Lung (tissue), 12 donors: Measurements from ENCODE around the gene TMPRSS2. TPM values are rescaled to one million over a fixed set of nuclear protein-coding genes. Genes with fewer than 3 reads are reported as not detected.

Experiments
- ATAC-seq: fragments of 200-7000 bp; cut with Tn5 transposase; one replicate; pipeline ENCODE4 v1.9.1; 2020; ENCODE audit warnings: moderate number of reproducible peaks; ENCODE audit not compliant: insufficient read depth, low FRiP score
- DNase-seq, 3 donors: peaks; one replicate each; pipeline ENCODE4 v3.0.0-alpha.2; 2013 to 2017
- H3K27ac ChIP-seq, 2 donors: one replicate each; pipeline ENCODE4 v1.5.1; 2013; ENCODE audit warnings: mild to moderate bottlenecking in 2 of 2, moderate library complexity in 2 of 2, control low read depth in 1 of 2, inconsistent platforms in 1 of 2, low read depth in 1 of 2, low read length in 1 of 2
- H3K27me3 ChIP-seq, 3 donors: one replicate each; pipeline ENCODE4 v1.5.1; 2013; ENCODE audit warnings: low read length in 2 of 3; ENCODE audit not compliant: control insufficient read depth in 3 of 3, insufficient read depth in 3 of 3
- H3K36me3 ChIP-seq, 4 donors: one replicate each; pipeline ENCODE4 v1.5.1; 2013; ENCODE audit warnings: low read length in 4 of 4, mild to moderate bottlenecking in 1 of 4, moderate library complexity in 1 of 4; ENCODE audit not compliant: control insufficient read depth in 4 of 4, insufficient read depth in 4 of 4
- H3K4me1 ChIP-seq, 5 donors: one replicate each; pipeline ENCODE4 v1.5.1; 2013; ENCODE audit warnings: low read length in 5 of 5, mild to moderate bottlenecking in 2 of 5, moderate library complexity in 1 of 5; ENCODE audit not compliant: control insufficient read depth in 5 of 5, insufficient read depth in 5 of 5
- H3K4me3 ChIP-seq: one replicate; pipeline ENCODE4 v1.5.1; 2013; ENCODE audit warnings: mild to moderate bottlenecking, control low read depth, moderate library complexity
- H3K9ac ChIP-seq, 2 donors: one replicate each; pipeline ENCODE4 v1.5.1; 2013; ENCODE audit warnings: low read length in 2 of 2, control low read depth in 1 of 2; ENCODE audit not compliant: insufficient read depth in 1 of 2
- H3K9me3 ChIP-seq, 4 donors: one replicate each; pipeline ENCODE4 v1.5.1; 2013; ENCODE audit warnings: low read length in 3 of 4, mild to moderate bottlenecking in 1 of 4, moderate library complexity in 1 of 4; ENCODE audit not compliant: control insufficient read depth in 4 of 4, insufficient read depth in 3 of 4
- WGBS, 2 donors: extraction: QIAGEN DNeasy Blood & Tissue Kit; methylation state at CpG; one replicate each; pipeline ENCODE4 v1.1.7; 2013; 5-methylcytosine and 5-hydroxymethylcytosine counted together
- polyA plus RNA-seq, 2 donors: library from polyadenylated mRNA; stranded (reverse); fragments of 200-250 nt; gene quantifications; one replicate each; pipeline ENCODE4 v1.2.1, GENCODE V29; 2013
- total RNA-seq, 2 donors: library from RNA; depleted of rRNA in 1 of 2; stranded (reverse); fragments of >200 nt in 1 of 2; gene quantifications; one replicate each; pipeline ENCODE4 v1.2.1, GENCODE V29; 2014 to 2021
- TF ChIP-seq, protein P1 (sequence below): IDR thresholded peaks from 2 replicates; pipeline ENCODE4 v1.5.1; 2012; ENCODE audit warnings: mild to moderate bottlenecking; ENCODE audit errors: control extremely low read depth, extremely low read depth
- donor health status: control.
- donor health status: control.
- donor health status: Bipolar disorder and iron deficiency.
- donor health status: healthy.
- donor health status: DM: yes; HTN: yes; CAD: no.

Gene TMPRSS2
- total and polyA plus RNA-seq, 4 donors: 46.2 to 130 (median 72.2) TPM

DNA sequence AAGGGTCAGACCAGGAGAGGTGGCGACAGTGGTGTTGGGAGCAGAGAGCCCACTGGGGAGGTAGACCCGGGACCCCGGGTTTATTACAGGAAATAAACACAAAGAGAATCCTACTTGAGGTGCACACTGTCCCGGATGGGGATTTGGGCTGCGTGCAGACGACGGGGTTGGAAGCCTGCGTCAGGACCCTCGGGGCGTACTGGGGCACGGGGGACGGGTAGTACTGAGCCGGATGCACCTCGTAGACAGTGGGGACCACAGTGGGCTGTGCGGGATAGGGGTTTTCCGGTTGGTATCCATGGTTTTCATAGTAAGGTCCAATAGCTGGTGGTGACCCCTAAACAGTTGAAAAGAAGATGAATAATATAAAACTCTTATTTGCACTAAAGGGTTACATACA is 13.7 kb downstream of the TMPRSS2 start:
- Histone ChIP-seq H3K4me1 (peaks cover 0 to 9% (median 0%) of the 10 kb centered on the region in 5 donors), H3K9ac (no peak overlapping the region), H3K36me3 (peaks cover 0 to 8% (median 0%) of the 10 kb centered on the region in 4 donors), H3K4me3 (no peak overlapping the region), H3K9me3 (no peaks in the 10 kb centered on the region), H3K27me3 (no peaks in the 10 kb centered on the region), H3K27ac (no peak overlapping the region)
- WGBS, 2 donors: 94 to 95% methylated on average over 16 of the region's 16 CpGs
- ATAC-seq: no peak
- DNase-seq: no peak
- TF ChIP-seq, protein P1, sequence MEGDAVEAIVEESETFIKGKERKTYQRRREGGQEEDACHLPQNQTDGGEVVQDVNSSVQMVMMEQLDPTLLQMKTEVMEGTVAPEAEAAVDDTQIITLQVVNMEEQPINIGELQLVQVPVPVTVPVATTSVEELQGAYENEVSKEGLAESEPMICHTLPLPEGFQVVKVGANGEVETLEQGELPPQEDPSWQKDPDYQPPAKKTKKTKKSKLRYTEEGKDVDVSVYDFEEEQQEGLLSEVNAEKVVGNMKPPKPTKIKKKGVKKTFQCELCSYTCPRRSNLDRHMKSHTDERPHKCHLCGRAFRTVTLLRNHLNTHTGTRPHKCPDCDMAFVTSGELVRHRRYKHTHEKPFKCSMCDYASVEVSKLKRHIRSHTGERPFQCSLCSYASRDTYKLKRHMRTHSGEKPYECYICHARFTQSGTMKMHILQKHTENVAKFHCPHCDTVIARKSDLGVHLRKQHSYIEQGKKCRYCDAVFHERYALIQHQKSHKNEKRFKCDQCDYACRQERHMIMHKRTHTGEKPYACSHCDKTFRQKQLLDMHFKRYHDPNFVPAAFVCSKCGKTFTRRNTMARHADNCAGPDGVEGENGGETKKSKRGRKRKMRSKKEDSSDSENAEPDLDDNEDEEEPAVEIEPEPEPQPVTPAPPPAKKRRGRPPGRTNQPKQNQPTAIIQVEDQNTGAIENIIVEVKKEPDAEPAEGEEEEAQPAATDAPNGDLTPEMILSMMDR: no peak

DNA sequence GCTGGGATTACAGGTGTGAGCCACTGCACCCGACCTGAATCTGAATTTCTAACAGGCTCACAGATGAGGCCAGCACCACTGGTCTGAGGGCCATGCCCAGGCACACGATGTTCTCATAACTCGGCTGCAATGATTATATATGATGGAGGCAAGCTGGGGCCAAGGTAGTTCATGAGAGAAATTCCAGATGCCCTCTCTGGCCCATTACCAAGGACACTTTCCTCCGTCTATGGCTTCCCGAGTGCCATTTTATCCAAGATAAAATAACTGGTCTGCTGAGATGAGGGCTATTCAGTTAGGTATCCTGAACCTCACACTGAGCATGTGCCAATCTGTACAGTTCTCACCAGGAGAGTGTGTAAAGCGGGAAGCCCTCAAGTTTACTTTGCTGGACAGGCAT is 16.5 kb downstream of the TMPRSS2 start:
- Histone ChIP-seq H3K36me3 (peaks cover 0 to 16% (median 0%) of the 10 kb centered on the region in 4 donors), H3K27ac (no peak overlapping the region), H3K4me1 (peaks cover 0 to 1% (median 0%) of the 10 kb centered on the region in 5 donors), H3K9me3 (no peaks in the 10 kb centered on the region), H3K4me3 (no peak overlapping the region), H3K9ac (no peak overlapping the region), H3K27me3 (no peaks in the 10 kb centered on the region)
- ATAC-seq (no peak), DNase-seq (no peak)
- TF ChIP-seq, protein P1: no peak
- 75 to 89% methylated on average over 6 of the region's 6 CpGs for WGBS, 2 donors

DNA sequence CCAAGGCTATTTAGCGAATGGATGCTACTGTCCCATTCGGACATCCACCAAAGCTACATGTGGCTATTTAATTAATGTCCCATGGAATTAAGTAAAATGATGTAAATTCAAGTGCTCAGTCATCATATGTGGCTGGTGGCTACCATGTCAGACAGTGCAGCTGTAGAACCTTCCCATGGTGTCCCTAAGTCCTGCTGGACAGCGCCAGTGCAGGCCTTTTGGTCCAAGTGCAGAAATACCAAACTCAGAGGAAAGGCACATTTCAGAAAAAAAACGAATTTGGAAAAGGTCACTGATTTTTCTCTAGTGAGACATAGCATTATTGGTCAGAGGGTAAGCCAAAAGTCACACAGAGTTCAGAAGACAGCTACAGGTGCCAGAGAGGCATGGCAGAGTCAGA is 17.6 kb downstream of the TMPRSS2 start:
- Histone ChIP-seq H3K36me3 (peaks cover 0 to 16% (median 0%) of the 10 kb centered on the region in 4 donors), H3K9me3 (no peaks in the 10 kb centered on the region), H3K4me1 (peaks cover 0 to 1% (median 0%) of the 10 kb centered on the region in 5 donors), H3K9ac (no peak overlapping the region), H3K4me3 (no peak overlapping the region), H3K27me3 (no peaks in the 10 kb centered on the region), H3K27ac (no peak overlapping the region)
- no peak for DNase-seq
- 69 to 78% methylated on average over 4 of the region's 4 CpGs for WGBS, 2 donors
- TF ChIP-seq, protein P1: no peak
- ATAC-seq: no peak

DNA sequence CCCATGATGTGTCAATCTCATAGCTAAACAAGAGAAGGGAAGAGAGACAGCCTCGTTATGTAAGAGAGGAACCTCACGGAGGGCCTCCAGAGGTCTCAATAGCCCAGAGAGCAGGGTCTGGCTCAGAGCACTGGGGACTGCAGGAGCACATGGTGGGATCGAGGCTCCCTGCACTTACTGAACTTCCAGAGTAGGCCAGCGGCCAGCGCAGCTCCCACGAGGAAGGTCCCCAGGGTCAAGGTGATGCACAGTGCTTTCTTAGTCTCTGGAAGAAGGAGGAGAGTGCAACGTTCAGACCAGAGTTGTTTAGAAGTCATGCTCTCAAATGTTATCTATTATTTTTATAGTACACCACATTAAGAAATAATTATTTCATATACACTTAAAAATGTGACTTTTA is 18.6 kb downstream of the TMPRSS2 start:
- ATAC-seq (no peak), DNase-seq (no peak)
- TF ChIP-seq, protein P1: no peak
- Histone ChIP-seq H3K9ac (no peak overlapping the region), H3K27me3 (no peaks in the 10 kb centered on the region), H3K4me3 (no peak overlapping the region), H3K27ac (no peak overlapping the region), H3K36me3 (peaks cover 0 to 16% (median 0%) of the 10 kb centered on the region in 4 donors), H3K4me1 (peaks cover 0 to 1% (median 0%) of the 10 kb centered on the region in 5 donors), H3K9me3 (no peaks in the 10 kb centered on the region)
- 79 to 82% methylated on average over 7 of the region's 7 CpGs for WGBS, 2 donors
